ENCODE data around the gene SZT2.

SZT2 gene

DNA sequence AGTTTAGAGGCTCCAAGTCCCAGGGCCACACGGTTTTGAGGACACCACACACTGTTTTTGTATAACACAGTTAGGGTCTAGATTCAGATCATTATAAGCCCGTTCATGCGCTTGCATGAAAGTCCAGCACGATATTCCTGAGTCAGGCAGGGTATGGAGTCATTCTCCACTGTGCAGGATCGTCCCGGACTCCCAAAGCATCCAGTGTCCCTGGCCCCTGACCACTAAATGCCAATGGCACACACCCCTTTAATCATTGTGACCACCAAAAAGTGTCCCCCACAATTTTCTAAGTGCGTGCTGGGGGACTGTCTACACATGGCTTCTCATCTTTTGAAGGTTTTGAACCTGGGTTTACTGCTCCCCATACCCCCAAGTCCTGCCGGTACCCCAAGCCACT, 113.8 kb downstream of the SZT2 start:
- no peak for TF ChIP-seq CTCF (IDR thresholded peaks at IDR 0.05; ENCODE audit: low read depth, low read length, missing control alignments)
- H3K4me3 ChIP-seq (ENCODE audit: low read depth, low read length), result no peak overlapping the region
- no peak for DNase-seq (ENCODE audit: low read depth)

All from GM12864 (cell line).